Body of pancreas (tissue), 4 donors: Measurements from ENCODE around the gene SIGLEC11. TPM values are rescaled to one million over a fixed set of nuclear protein-coding genes. Genes with fewer than 3 reads are reported as not detected.

Experiments used
- ATAC-seq: fragments of 150-250 bp; one replicate; pipeline ENCODE4 v1.9.1; 2016
- DNase-seq, 4 donors: peaks; one replicate each; pipeline ENCODE4 v3.0.0-alpha.2; 2019
- H3K27ac ChIP-seq, 4 donors: fragments of 200-600 bp; sonication (generic); 1 replicate in 3 of 4; 2 replicates in 1 of 4; pipeline versions ENCODE4 v1.5.1 to v1.6.1; 2016 to 2019; ENCODE audit warnings: mild to moderate bottlenecking in 1 of 4, mixed read lengths in 1 of 4, moderate library complexity in 1 of 4
- H3K27me3 ChIP-seq, 2 donors: fragments of 200-600 bp; sonication (generic); one replicate each; pipeline ENCODE4 v1.6.0; 2016; ENCODE audit warnings: mild to moderate bottlenecking in 1 of 2
- H3K36me3 ChIP-seq, 2 donors: fragments of 200-600 bp; sonication (generic); replicated peaks in 1 of 2; 2 replicates each; pipeline ENCODE4 v1.5.1; 2016; ENCODE audit warnings: low read depth in 2 of 2; ENCODE audit not compliant: insufficient read depth in 1 of 2
- H3K4me1 ChIP-seq: fragments of 200-600 bp; sonication (generic); one replicate; pipeline ENCODE4 v1.6.0; 2016
- H3K4me3 ChIP-seq, 2 donors: fragments of 200-600 bp; sonication (generic); 1 replicate in 1 of 2; 2 replicates in 1 of 2; pipeline ENCODE4 v1.5.1; 2016 to 2019
- H3K9me3 ChIP-seq, 3 donors: fragments of 200-600 bp; sonication (generic); 1 replicate in 2 of 3; 2 replicates in 1 of 3; pipeline ENCODE4 v1.5.1; 2016
- POLR2A ChIP-seq, 3 donors: fragments of 450-650 bp; IDR thresholded peaks; one replicate each; pipeline ENCODE4 v1.6.1; 2016; ENCODE audit warnings: antibody characterized with exemption in 3 of 3, mild to moderate bottlenecking in 2 of 3
- WGBS, 2 donors: methylation state at CpG; one replicate each; pipeline ENCODE4 v1.1.5; 2017; 5-methylcytosine and 5-hydroxymethylcytosine counted together
- intact Hi-C: fragments of 100-400 bp; cut with DNase I; formaldehyde crosslinking; loops from one replicate; pipeline ENCODE4 v1.15.1; 2023
- total RNA-seq, 2 donors: library from RNA; depleted of rRNA; stranded (reverse); fragments of >200 nt; gene quantifications; one replicate each; pipeline ENCODE4 v1.1.0, GENCODE V29; 2016
- TF ChIP-seq, protein P1 (sequence below), 7 experiments: fragments of 450-650 bp in 4 of 7; fragments of 200-600 bp in 3 of 7; sonication (generic) in 3 of 7; IDR thresholded peaks; one replicate each; pipeline ENCODE4 v1.5.1; 2016 to 2019; ENCODE audit warnings: antibody characterized with exemption in 7 of 7

SIGLEC11 gene
- total RNA-seq, 2 donors from 2014 or later = 1.3 to 12.5 TPM

DNA sequence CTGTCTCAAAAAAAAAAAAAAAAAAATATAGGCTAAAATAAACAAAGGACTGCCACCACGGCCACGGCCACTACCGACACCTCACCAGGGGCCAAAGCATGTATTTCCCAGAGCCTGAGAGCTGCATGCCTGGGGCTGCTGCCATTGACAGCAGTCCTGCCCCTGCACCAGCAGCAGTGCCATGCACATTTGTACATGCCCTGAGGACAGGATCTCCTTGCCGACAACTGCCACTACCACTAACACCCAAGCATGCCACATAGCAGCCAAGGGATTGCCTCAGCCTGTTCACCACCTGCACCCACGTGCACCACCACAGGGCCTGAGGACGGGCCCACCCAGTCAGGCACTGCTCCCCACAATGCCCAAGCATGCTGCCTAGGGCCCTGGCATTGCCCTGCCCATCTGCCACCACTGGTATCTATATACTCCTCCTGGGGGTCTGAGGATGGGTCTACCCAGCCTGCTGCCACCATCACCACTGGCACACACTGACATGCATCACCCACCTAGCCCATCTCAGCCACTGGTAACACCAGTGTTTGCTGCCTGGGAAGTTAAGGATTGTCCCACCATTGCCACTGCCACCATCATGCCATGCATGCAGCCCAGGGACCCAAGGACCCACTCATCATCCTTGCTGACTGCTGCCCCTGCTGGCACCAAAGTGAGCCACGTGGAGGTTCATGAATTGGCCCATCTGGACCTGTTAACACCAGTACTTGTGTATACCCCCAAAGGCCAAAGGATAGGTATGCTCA lies 21.1 kb downstream of the SIGLEC11 start:
- Histone ChIP-seq H3K9me3 (no peaks in the 10 kb centered on the region), H3K4me1 (peaks cover 47% of the 10 kb centered on the region), H3K36me3 (no peaks in the 10 kb centered on the region), H3K4me3 (no peak overlapping the region), H3K27ac (no peak overlapping the region), H3K27me3 (no peaks in the 10 kb centered on the region)
- ATAC-seq (no peak), DNase-seq (no peak)
- 57 to 61% methylated on average over 5 to 7 of the region's 7 CpGs for whole genome bisulfite sequencing, 2 donors
- intact Hi-C loops = no loop called here
- TF ChIP-seq POLR2A (IDR thresholded peaks at IDR 0.05) = no peak
- TF ChIP-seq, protein P1, sequence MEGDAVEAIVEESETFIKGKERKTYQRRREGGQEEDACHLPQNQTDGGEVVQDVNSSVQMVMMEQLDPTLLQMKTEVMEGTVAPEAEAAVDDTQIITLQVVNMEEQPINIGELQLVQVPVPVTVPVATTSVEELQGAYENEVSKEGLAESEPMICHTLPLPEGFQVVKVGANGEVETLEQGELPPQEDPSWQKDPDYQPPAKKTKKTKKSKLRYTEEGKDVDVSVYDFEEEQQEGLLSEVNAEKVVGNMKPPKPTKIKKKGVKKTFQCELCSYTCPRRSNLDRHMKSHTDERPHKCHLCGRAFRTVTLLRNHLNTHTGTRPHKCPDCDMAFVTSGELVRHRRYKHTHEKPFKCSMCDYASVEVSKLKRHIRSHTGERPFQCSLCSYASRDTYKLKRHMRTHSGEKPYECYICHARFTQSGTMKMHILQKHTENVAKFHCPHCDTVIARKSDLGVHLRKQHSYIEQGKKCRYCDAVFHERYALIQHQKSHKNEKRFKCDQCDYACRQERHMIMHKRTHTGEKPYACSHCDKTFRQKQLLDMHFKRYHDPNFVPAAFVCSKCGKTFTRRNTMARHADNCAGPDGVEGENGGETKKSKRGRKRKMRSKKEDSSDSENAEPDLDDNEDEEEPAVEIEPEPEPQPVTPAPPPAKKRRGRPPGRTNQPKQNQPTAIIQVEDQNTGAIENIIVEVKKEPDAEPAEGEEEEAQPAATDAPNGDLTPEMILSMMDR (IDR thresholded peaks at IDR 0.05) = no peak

- Histone ChIP-seq H3K27ac (peak overlapping the region in 1 of 4 donors; percentile 64), H3K4me3 (no peak overlapping the region), H3K36me3 (no peaks in the 10 kb centered on the region), H3K4me1 (peaks cover 47% of the 10 kb centered on the region), H3K27me3 (no peaks in the 10 kb centered on the region), H3K9me3 (no peaks in the 10 kb centered on the region)
- ATAC-seq (no peak), DNase-seq (no peak)
- TF ChIP-seq POLR2A (IDR thresholded peaks at IDR 0.05) = no peak
- TF ChIP-seq, protein P1 (IDR thresholded peaks at IDR 0.05) = no peak
- WGBS, 2 donors = 49 to 64% methylated on average over 4 of the region's 4 CpGs
- intact Hi-C loops = no loop called here
Observed at GRCh38 chr19:49938662-49939061, 22.3 kb downstream of the SIGLEC11 start.

DNA sequence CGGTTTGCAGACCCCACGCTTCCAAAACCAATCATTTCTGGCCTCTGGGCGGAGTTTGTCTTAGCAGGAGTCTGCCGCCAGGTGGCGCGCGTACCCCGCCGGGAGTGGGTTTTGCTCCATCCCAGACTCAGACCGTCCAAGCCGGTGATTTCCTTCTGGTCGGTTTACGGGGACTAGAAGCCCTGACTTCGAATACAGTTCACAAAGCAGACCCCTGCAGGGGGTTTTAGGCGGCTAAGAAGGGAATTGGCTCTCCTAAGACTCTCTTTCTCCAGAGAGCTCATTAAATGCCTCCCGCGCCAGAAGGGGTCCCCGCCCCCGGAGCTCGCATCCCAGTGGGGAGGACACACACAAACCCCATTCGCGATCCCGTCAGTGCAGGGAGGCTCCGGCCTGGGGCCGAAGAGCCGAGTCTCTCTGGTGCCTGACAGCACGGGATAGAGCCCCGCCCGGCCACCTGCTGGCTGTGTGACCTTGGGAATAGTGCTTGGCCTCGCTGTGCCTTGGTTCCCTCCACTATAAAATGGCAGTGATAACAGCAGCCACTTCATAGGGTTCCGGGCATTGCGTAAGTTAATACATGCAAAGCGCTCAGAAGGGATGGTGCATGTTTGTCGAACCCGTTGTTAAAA lies 23.1 kb downstream of the SIGLEC11 start:
- H3K4me1 ChIP-seq = peaks cover 47% of the 10 kb centered on the region
- H3K27ac ChIP-seq = peak overlapping the region in 2 of 4 donors; percentile 51 to 64
- WGBS, 2 donors = 8 to 20% methylated on average over 1 to 35 of the region's 35 CpGs
- TF ChIP-seq, protein P1 (IDR thresholded peaks at IDR 0.05) = peak; percentile 87 to 97 (median 95)
- no peak for TF ChIP-seq POLR2A (IDR thresholded peaks at IDR 0.05)
- no peaks in the 10 kb centered on the region for H3K9me3 ChIP-seq
- ATAC-seq = peak; percentile 88
- intact Hi-C loops = no loop called here
- no peaks in the 10 kb centered on the region for H3K27me3 ChIP-seq
- H3K36me3 ChIP-seq = no peaks in the 10 kb centered on the region
- DNase-seq = peak; percentile 78 to 85 (median 80)
- H3K4me3 ChIP-seq = no peak overlapping the region

DNA sequence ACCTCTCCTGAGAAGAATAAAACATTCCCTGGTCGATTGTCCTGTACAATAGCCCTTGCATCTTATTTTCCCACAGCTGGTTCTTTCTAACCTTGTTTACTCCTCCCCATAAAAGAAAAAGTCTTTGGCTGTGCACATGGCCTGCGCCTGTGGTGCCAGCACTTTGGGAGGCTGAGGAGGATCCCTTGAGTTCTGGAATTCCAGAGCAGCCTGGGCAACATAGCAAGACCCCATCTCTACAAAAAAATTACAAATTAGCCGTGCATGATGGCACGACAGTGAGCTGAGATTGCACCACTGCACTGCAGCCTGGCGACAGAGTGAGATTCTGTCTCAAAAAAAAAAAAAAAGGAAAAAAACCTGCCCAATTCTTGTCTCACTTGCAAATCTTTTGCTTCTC lies 24.4 kb downstream of the SIGLEC11 start:
- 61 to 74% methylated on average over 5 of the region's 5 CpGs for WGBS, 2 donors
- peaks cover 37% of the 10 kb centered on the region for H3K4me1 ChIP-seq
- no peaks in the 10 kb centered on the region for H3K36me3 ChIP-seq
- ATAC-seq (no peak), DNase-seq (no peak)
- H3K4me3 ChIP-seq = no peak overlapping the region
- intact Hi-C loops = no loop called here
- no peaks in the 10 kb centered on the region for H3K27me3 ChIP-seq
- no peaks in the 10 kb centered on the region for H3K9me3 ChIP-seq
- H3K27ac ChIP-seq = no peak overlapping the region
- TF ChIP-seq POLR2A (IDR thresholded peaks at IDR 0.05) = no peak
- TF ChIP-seq, protein P1 (IDR thresholded peaks at IDR 0.05) = no peak
